HG03432 (cell line): ENCODE data around the gene SDHA.
"Not testable (repeated sequence)": the region's sequence is repeated elsewhere in the genome, so short reads cannot be mapped to it uniquely, and the experiment has no call there.

Experiments used
- ATAC-seq: cut with Tn5 transposase; IDR thresholded peaks from one replicate; pipeline ENCODE4 v1.9.1; 2021; ENCODE audit warnings: mild to moderate bottlenecking, moderate library complexity; ENCODE audit not compliant: unreplicated experiment

The SDHA gene

DNA sequence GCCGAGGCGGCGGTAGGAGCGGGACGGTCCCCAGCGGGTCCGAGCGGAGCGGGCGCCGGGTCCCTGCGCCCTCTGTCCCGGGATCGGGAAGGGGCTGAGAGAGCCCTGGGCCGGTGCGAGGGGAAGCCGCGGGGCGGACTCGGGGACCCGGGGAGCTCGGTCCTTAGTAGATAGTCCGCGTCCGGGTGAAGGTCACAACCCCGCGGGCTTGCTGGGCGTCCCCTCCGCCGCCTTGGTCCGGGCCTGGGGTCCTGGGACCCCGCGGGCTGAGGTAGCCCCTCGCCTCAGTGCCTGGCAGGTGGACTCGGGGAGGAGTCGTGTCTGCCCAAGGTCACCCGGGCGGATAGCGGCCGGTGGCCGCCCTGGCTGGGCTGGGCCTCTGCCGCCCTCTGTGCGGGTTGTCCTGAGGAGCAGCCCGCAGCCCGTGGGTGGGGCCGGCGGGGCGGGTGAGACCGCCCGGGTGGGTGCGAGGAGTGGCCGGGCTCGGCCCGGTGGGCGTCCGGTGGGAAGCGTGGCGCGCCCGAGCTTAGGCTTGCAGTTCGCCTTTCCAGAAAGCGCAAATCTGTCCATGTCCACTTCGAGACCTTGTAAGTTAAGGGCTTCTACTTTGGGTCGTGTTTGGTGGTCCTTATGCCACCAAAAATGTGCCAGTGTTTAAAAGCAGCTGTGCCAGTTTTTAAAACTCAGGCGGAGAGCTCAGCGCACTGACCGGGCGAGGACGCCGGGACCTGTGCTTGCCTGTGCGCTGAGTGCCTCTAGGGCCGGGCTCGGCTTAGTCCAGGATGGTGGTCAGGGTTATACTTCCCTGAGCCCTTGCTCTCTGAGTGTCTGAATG is 554 bp downstream of the SDHA start:
- ATAC-seq = peak; percentile 27

- no peak for ATAC-seq
Observed at GRCh38 chr5:219460-219863, 1.3 kb downstream of the SDHA start.

DNA sequence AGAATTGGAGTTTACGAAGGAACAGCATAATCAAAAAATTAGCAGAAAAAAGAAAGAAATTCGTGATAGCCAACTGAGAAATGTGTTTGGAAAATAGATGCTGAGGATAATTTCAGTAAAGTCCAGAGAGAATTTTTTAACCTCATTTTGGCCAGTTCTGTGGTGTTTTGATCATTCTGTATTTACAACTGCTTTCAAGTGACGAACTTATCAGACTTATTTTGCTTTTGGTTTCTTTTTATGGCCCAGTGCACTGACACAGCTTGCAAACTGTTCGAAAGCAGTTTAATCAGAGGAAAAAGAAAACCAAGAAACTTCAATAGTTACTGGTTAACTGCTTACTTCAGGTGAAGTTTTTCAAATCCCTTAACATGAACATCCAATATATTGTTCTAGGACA is 1.9 kb downstream of the SDHA start:
- ATAC-seq = peak; percentile 24

DNA sequence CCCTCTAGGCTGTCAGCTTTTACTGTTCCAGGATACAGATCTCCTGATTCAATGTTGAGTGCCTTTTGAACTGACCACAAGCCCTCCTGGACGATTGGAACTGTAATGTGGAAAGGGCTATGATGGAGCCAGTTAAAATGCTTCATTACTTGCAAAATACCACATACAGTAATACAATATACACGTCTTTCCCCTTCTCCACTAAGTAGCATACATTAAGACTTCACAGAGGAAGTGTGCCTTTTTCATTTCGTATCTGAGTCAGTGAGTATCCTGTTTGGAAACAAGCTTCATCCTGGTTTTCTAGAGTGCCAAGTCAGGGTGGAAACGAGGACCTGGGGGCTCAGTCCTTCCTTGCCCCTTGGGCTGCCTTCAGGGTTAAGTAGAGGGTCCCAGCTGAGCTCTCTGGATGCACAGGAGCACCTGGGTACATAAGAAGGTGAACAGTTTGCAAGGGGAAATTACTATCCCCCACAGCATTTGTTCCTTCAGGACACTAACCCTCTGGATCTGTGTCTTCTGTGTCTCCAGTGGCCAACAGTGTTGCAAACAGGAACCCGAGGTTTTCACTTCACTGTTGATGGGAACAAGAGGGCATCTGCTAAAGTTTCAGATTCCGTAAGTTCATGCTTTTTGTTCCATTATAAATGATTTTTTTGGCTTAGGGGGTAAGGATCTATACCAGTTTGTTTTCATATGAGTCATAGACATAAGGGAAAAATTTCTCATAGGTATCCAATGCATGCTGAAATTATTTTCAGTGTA is 5.0 kb downstream of the SDHA start:
- ATAC-seq = not testable (repeated sequence)

GRCh38 chr5:223791-224190 is 5.7 kb downstream of the SDHA start:
- ATAC-seq = no peak

DNA sequence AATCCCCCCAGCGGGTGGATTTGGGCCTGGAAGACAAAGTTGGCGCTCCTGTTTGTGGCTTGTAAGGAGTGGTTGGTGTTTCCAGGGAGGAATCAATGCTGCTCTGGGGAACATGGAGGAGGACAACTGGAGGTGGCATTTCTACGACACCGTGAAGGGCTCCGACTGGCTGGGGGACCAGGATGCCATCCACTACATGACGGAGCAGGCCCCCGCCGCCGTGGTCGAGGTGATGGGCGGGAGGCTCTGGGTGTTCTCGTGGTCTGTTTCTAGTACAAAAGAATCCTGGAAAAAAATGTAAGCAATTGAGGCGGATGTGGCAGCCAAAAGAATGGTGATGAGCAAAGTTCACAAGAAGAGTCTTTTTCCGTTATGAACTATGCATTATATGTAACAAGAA is 7.2 kb downstream of the SDHA start:
- no peak for ATAC-seq

GRCh38 chr5:227375-227774 is 9.3 kb downstream of the SDHA start:
- ATAC-seq = not testable (repeated sequence)

- ATAC-seq = no peak
Observed at GRCh38 chr5:228886-229285, 10.8 kb downstream of the SDHA start.

GRCh38 chr5:230711-231110 is 12.6 kb downstream of the SDHA start:
- no peak for ATAC-seq

GRCh38 chr5:231661-232060 is 13.5 kb downstream of the SDHA start:
- no peak for ATAC-seq

- not testable (repeated sequence) for ATAC-seq
Observed at GRCh38 chr5:233426-233825, 15.3 kb downstream of the SDHA start.

DNA sequence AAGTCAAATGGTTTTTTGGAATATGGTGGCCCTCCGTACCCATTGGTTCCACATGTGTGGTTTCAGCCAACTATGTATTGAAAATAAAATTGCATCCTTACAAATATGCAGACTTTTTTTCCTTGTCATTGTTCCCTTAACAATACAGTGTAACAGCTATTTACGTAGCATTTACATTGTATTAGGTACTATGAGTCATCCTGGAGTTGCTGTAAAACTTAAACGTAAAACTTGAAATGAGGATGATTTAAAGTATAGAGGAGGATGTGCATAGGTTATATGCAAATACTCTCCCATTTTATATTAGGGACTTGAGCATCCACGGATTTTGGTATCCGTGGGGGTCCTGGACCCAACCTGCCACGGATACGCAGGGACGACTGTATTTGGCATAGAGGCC is 16.3 kb downstream of the SDHA start:
- ATAC-seq = no peak

- ATAC-seq = not testable (repeated sequence)
Observed at GRCh38 chr5:235527-235926, 17.4 kb downstream of the SDHA start.

DNA sequence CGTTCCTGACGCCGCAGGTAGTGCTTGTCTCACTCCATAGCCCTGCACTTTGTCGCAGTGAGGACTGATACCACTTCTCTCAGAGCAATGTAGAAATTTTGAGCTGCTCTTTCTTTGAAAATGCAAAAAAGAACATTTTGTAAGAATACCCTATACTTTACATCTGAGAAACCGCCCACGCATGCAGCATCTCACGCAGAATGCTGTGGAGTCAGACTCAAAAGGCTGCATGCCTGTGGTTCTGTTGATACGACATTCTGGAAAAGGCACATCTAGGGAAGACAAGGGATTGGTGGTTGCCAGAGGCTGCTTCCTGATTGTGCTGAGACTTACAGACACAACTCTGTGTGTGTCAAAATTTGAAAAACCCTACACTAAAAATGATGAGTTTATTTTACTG is 19.8 kb downstream of the SDHA start:
- ATAC-seq = not testable (repeated sequence)

GRCh38 chr5:240550-240949 is 22.4 kb downstream of the SDHA start:
- not testable (repeated sequence) for ATAC-seq

GRCh38 chr5:241045-241669 is 23.0 kb downstream of the SDHA start:
- not testable (repeated sequence) for ATAC-seq

- ATAC-seq = not testable (repeated sequence)
Observed at GRCh38 chr5:243683-244367, 25.7 kb downstream of the SDHA start.

DNA sequence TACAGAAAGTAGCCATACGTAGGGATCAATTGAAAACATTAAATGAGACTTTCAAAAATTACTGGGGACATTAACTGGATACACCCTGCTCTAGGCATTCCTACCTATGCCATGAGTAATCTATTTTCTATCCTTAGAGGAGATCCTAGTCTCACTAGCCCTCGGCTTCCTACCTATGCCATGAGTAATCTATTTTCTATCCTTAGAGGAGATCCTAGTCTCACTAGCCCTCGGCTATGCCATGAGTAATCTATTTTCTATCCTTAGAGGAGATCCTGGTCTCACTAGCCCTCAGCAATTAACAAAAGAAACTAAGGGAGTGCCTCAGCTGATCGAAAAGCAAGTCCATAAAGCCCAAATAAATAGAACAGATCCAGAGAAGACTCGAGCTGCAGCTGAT is 27.6 kb downstream of the SDHA start:
- ATAC-seq = not testable (repeated sequence)

DNA sequence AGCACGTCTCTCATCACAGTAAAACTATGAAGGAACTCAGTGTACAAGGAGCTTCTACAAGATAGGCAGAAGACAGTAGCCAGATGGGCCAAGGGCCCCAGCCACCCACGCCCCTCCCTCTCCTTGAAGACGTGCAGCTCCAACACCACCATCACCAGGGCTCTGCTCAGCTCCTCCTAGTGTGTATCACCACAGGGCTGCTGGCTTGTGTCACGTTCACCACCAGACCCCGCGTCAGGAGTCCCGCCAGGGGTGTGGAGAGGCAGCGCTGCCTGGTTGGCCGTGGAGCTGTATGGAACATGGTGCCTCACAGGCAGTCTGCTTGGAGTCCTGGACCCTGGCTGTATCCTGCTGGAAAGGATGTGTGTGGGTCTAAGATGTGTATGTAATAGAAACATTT is 32.3 kb downstream of the SDHA start:
- ATAC-seq = not testable (repeated sequence)

- ATAC-seq = not testable (repeated sequence)
Observed at GRCh38 chr5:251016-251415, 32.9 kb downstream of the SDHA start.

DNA sequence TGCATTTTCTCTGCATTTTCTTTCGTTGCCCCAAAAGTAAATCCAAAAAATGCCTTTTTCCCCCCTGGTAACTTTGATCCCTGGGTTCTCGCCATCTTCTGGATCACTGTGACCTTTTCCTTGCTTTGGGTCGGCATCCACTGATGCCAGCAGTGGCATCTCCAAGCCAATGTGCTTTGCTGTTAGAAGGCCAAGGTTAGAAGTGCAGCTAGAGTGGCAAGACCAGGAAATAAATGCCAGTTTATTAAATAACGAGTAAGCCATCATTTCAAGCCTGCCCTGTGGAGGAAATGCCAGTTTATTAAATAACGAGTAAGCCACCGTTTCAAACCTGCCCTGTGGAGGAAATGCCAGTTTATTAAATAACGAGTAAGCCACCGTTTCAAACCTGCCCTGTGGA is 33.4 kb downstream of the SDHA start:
- ATAC-seq = not testable (repeated sequence)
